ENCODE data around the gene BTBD8. TPM values are rescaled to one million over a fixed set of nuclear protein-coding genes. Genes with fewer than 3 reads are reported as not detected.
"Not testable (repeated sequence)": the region's sequence is repeated elsewhere in the genome, so short reads cannot be mapped to it uniquely, and the experiment has no call there.

Gene BTBD8
- total RNA-seq, 2 experiments from 2014 or later, result 1.8 to 2.4 TPM

GRCh38 chr1:92066321-92066720 lies 13.8 kb upstream of the BTBD8 start:
- intact Hi-C loops (cut with DNase I, micrococcal nuclease), result no loop called here
- Mint-ChIP-seq H3K4me3 (no peak overlapping the region), H3K36me3 (ENCODE audit: low read depth) (no peaks in the 10 kb centered on the region), H3K4me1 (no peaks in the 10 kb centered on the region), H3K9me3 (ENCODE audit: low read depth) (no peaks in the 10 kb centered on the region), H3K27me3 (no peaks in the 10 kb centered on the region), H3K27ac (no peak overlapping the region)
- DNase-seq (no peak), ATAC-seq (no peak)
- CTCF ChIA-PET, result no interaction called here
- POLR2A ChIA-PET, result no interaction called here

- Mint-ChIP-seq H3K27ac (no peak overlapping the region), H3K27me3 (no peaks in the 10 kb centered on the region), H3K4me3 (no peak overlapping the region), H3K4me1 (no peaks in the 10 kb centered on the region), H3K36me3 (ENCODE audit: low read depth) (no peaks in the 10 kb centered on the region), H3K9me3 (ENCODE audit: low read depth) (no peaks in the 10 kb centered on the region)
- no peak for DNase-seq
- ChIA-PET CTCF (interaction anchor here (0.5 kb wide), 1 partner anchor 604 kb away, joined by 3 read pairs; no protein-coding TSS in a partner anchor), POLR2A (no interaction called here)
- intact Hi-C loops (cut with DNase I, micrococcal nuclease), result no loop called here
- ATAC-seq, result no peak
These were observed 9.3 kb upstream of the BTBD8 start for GRCh38 chr1:92070892-92071291.

GRCh38 chr1:92074446-92074845 lies 5.7 kb upstream of the BTBD8 start:
- H3K4me1 Mint-ChIP-seq; DNase-seq; H3K4me3 Mint-ChIP-seq; ATAC-seq; H3K27me3 Mint-ChIP-seq; H3K36me3 Mint-ChIP-seq (ENCODE audit: low read depth); H3K27ac Mint-ChIP-seq; POLR2A ChIA-PET; intact Hi-C loops (cut with DNase I, micrococcal nuclease); H3K9me3 Mint-ChIP-seq (ENCODE audit: low read depth): not testable (repeated sequence)
- CTCF ChIA-PET, result interaction anchor here (0.7 kb wide), 1 partner anchor 11 kb away, joined by 3 read pairs; no protein-coding TSS in a partner anchor

- no peaks in the 10 kb centered on the region for H3K36me3 Mint-ChIP-seq (ENCODE audit: low read depth)
- ATAC-seq (no peak), DNase-seq (no peak)
- no peaks in the 10 kb centered on the region for H3K9me3 Mint-ChIP-seq (ENCODE audit: low read depth)
- intact Hi-C loops (cut with DNase I, micrococcal nuclease), result no loop called here
- no peak within 1 kb of the TSS for H3K4me3 Mint-ChIP-seq
- CTCF ChIA-PET, result no interaction called here
- no peak within 1 kb of the TSS for H3K27ac Mint-ChIP-seq
- H3K27me3 Mint-ChIP-seq, result no peaks in the 10 kb centered on the region
- POLR2A ChIA-PET, result no interaction called here
- H3K4me1 Mint-ChIP-seq, result peaks cover 6% of the 10 kb centered on the region
These were observed 4.8 kb upstream of the BTBD8 start, which contains the start of gene SETSIP for GRCh38 chr1:92075311-92075710. Gene SETSIP, minus strand, starts transcription at chr1:92075411. Its CDS starts 0 bp downstream, at chr1:92075411.

GRCh38 chr1:92076363-92076762 lies 3.8 kb upstream of the BTBD8 start:
- CTCF ChIA-PET, result no interaction called here
- no peak for DNase-seq
- H3K9me3 Mint-ChIP-seq (ENCODE audit: low read depth), result no peaks in the 10 kb centered on the region

GRCh38 chr1:92078077-92078476 lies 2.1 kb upstream of the BTBD8 start:
- peaks cover 13% of the 10 kb centered on the region for H3K4me1 Mint-ChIP-seq
- intact Hi-C loops (cut with DNase I, micrococcal nuclease); H3K27ac Mint-ChIP-seq; H3K27me3 Mint-ChIP-seq; POLR2A ChIA-PET; H3K4me3 Mint-ChIP-seq; H3K9me3 Mint-ChIP-seq (ENCODE audit: low read depth); H3K36me3 Mint-ChIP-seq (ENCODE audit: low read depth); DNase-seq; ATAC-seq: not testable (repeated sequence)
- CTCF ChIA-PET, result interaction anchor here (1.8 kb wide), 1 partner anchor 81 kb away, joined by 4 read pairs; no protein-coding TSS in a partner anchor

More at GRCh38 chr1:92076363-92076762, 3.8 kb upstream of the BTBD8 start:
- Mint-ChIP-seq H3K27ac (no peak overlapping the region), H3K36me3 (ENCODE audit: low read depth) (no peaks in the 10 kb centered on the region), H3K4me1 (peaks cover 8% of the 10 kb centered on the region), H3K4me3 (no peak overlapping the region), H3K27me3 (no peaks in the 10 kb centered on the region)
- intact Hi-C loops (cut with DNase I, micrococcal nuclease), result no loop called here
- POLR2A ChIA-PET, result no interaction called here
- ATAC-seq, result no peak

- Mint-ChIP-seq H3K4me1 (peaks cover 15% of the 10 kb centered on the region), H3K4me3 (peak overlapping the region; percentile 84), H3K36me3 (ENCODE audit: low read depth) (no peaks in the 10 kb centered on the region), H3K27me3 (no peaks in the 10 kb centered on the region), H3K9me3 (ENCODE audit: low read depth) (no peaks in the 10 kb centered on the region), H3K27ac (no peak overlapping the region)
- ChIA-PET POLR2A (no interaction called here), CTCF (interaction anchor here (1.2 to 1.8 kb wide), 2 partner anchors 83 to 542 kb away, joined by 3 to 4 read pairs; no protein-coding TSS in a partner anchor)
- intact Hi-C loops (cut with DNase I, micrococcal nuclease), result no loop called here
- DNase-seq (no peak), ATAC-seq (no peak)
These were observed 704 bp upstream of the BTBD8 start for GRCh38 chr1:92079441-92079840.

- H3K4me3 Mint-ChIP-seq, result peak overlapping the region; percentile 84
- ChIA-PET POLR2A (no interaction called here), CTCF (interaction anchor here (0.8 to 1.2 kb wide), 4 partner anchors 81 to 750 kb away, joined by 3 to 4 read pairs (median 3); partner anchors contain the start of gene RPL5)
- DNase-seq (no peak), ATAC-seq (no peak)
- intact Hi-C loops (cut with DNase I, micrococcal nuclease), result loop anchor here in 1 of 2 experiments (2.0 to 5.0 kb wide), 3 partner anchors 542 to 751 kb away; partner anchors contain the start of genes CDC7 and RPL5
- H3K27ac Mint-ChIP-seq, result no peak overlapping the region
- peaks cover 15% of the 10 kb centered on the region for H3K4me1 Mint-ChIP-seq
- H3K9me3 Mint-ChIP-seq (ENCODE audit: low read depth), result peaks cover 2% of the 10 kb centered on the region
- H3K36me3 Mint-ChIP-seq (ENCODE audit: low read depth), result peaks cover 13% of the 10 kb centered on the region
- H3K27me3 Mint-ChIP-seq, result no peaks in the 10 kb centered on the region
These were observed 886 bp downstream of the BTBD8 start for GRCh38 chr1:92081031-92081430.

GRCh38 chr1:92084651-92085050 lies 4.5 kb downstream of the BTBD8 start:
- Mint-ChIP-seq H3K27ac (no peak overlapping the region), H3K9me3 (ENCODE audit: low read depth) (peaks cover 2% of the 10 kb centered on the region), H3K4me3 (no peak overlapping the region), H3K27me3 (no peaks in the 10 kb centered on the region), H3K36me3 (ENCODE audit: low read depth) (peaks cover 19% of the 10 kb centered on the region), H3K4me1 (peaks cover 14% of the 10 kb centered on the region)
- ATAC-seq, result no peak
- ChIA-PET POLR2A (no interaction called here), CTCF (interaction anchor here (1.3 kb wide), 1 partner anchor 10 kb away, joined by 3 read pairs; no protein-coding TSS in a partner anchor)
- no peak for DNase-seq
- intact Hi-C loops (cut with DNase I, micrococcal nuclease), result loop anchor here in 1 of 2 experiments (5.0 kb wide), 1 partner anchor 748 kb away; the partner anchor contains the start of gene RPL5

GRCh38 chr1:92085727-92086126 lies 5.6 kb downstream of the BTBD8 start:
- Mint-ChIP-seq H3K36me3 (ENCODE audit: low read depth) (peaks cover 19% of the 10 kb centered on the region), H3K27me3 (no peaks in the 10 kb centered on the region), H3K9me3 (ENCODE audit: low read depth) (peaks cover 2% of the 10 kb centered on the region), H3K4me1 (peaks cover 9% of the 10 kb centered on the region), H3K4me3 (no peak overlapping the region), H3K27ac (no peak overlapping the region)
- DNase-seq, result no peak
- intact Hi-C loops (cut with DNase I, micrococcal nuclease), result no loop called here
- ChIA-PET POLR2A (no interaction called here), CTCF (interaction anchor here (1.3 kb wide), 1 partner anchor 11 kb away, joined by 3 read pairs; no protein-coding TSS in a partner anchor)
- ATAC-seq, result no peak

GRCh38 chr1:92087542-92087941 lies 7.4 kb downstream of the BTBD8 start:
- peaks cover 3% of the 10 kb centered on the region for H3K4me1 Mint-ChIP-seq
- no peak overlapping the region for H3K4me3 Mint-ChIP-seq
- no peak overlapping the region for H3K27ac Mint-ChIP-seq
- ATAC-seq (no peak), DNase-seq (no peak)
- peaks cover 19% of the 10 kb centered on the region for H3K36me3 Mint-ChIP-seq (ENCODE audit: low read depth)
- POLR2A ChIA-PET, result no interaction called here
- peaks cover 2% of the 10 kb centered on the region for H3K9me3 Mint-ChIP-seq (ENCODE audit: low read depth)
- CTCF ChIA-PET, result no interaction called here
- H3K27me3 Mint-ChIP-seq, result no peaks in the 10 kb centered on the region
- intact Hi-C loops (cut with DNase I, micrococcal nuclease), result no loop called here

GRCh38 chr1:92091625-92092024 lies 11.5 kb downstream of the BTBD8 start:
- no peaks in the 10 kb centered on the region for H3K27me3 Mint-ChIP-seq
- CTCF ChIA-PET, result no interaction called here
- peaks cover 6% of the 10 kb centered on the region for H3K36me3 Mint-ChIP-seq (ENCODE audit: low read depth)
- DNase-seq, result no peak
- H3K9me3 Mint-ChIP-seq (ENCODE audit: low read depth), result no peaks in the 10 kb centered on the region
- peaks cover 2% of the 10 kb centered on the region for H3K4me1 Mint-ChIP-seq
- POLR2A ChIA-PET, result no interaction called here
- ATAC-seq, result no peak
- intact Hi-C loops (cut with DNase I, micrococcal nuclease), result no loop called here
- no peak overlapping the region for H3K27ac Mint-ChIP-seq
- H3K4me3 Mint-ChIP-seq, result no peak overlapping the region

Data from activated CD4-positive, alpha-beta T cell treated with anti-CD3 and anti-CD28 coated beads for 36 hours (primary cell).